ENCODE data around the gene NPAS2. TPM values are rescaled to one million over a fixed set of nuclear protein-coding genes. Genes with fewer than 3 reads are reported as not detected.

Gene NPAS2
- total RNA-seq, 2 experiments from 2014 or later: 0.55 to 1.4 TPM

DNA sequence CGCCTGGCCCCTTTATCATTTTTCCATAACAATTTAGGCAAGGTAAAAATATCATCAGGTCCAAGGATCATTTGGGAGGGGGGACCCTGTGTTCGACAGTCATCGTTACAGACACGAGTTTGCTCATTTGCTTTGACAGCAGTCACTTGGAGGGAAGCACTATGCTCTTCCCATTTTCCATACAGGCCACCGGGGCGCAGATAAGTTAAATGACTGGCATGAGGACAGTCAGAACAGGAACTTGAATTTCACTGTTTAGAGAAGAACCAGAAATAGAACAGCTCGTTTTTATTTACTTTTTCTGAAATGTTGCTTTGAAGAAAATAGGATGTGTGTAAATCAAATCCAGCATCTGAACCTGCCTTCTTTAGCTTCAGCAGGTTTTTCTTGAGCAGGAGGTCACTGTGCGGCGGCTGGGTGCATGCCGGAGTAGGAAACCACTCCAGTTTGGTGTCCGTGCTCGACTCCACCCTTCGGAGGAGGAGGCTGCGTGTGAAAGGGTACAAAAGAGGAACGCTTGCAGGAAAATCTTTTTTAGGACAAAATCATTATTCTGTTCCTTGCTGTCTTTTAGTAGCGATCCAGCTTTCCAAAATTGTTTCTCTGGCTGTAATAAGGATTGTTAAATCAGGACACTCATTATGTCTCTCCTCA lies 15.2 kb downstream of the NPAS2 start:
- CTCF ChIA-PET: no interaction called here
- Mint-ChIP-seq H3K4me1 (no peaks in the 10 kb centered on the region), H3K4me3 (no peak overlapping the region), H3K36me3 (ENCODE audit: low read depth) (no peaks in the 10 kb centered on the region), H3K9me3 (no peaks in the 10 kb centered on the region), H3K27me3 (peaks cover 5% of the 10 kb centered on the region), H3K27ac (no peak overlapping the region)
- POLR2A ChIA-PET: no interaction called here
- no peak for DNase-seq

- H3K27me3 Mint-ChIP-seq: peaks cover 2% of the 10 kb centered on the region
- DNase-seq: no peak
- H3K4me3 Mint-ChIP-seq: no peak overlapping the region
- CTCF ChIA-PET: no interaction called here
- H3K4me1 Mint-ChIP-seq: no peaks in the 10 kb centered on the region
- no peaks in the 10 kb centered on the region for H3K36me3 Mint-ChIP-seq (ENCODE audit: low read depth)
- H3K27ac Mint-ChIP-seq: no peak overlapping the region
- no peaks in the 10 kb centered on the region for H3K9me3 Mint-ChIP-seq
- POLR2A ChIA-PET: no interaction called here
These were observed 20.6 kb downstream of the NPAS2 start for GRCh38 chr2:100840519-100840918.

DNA sequence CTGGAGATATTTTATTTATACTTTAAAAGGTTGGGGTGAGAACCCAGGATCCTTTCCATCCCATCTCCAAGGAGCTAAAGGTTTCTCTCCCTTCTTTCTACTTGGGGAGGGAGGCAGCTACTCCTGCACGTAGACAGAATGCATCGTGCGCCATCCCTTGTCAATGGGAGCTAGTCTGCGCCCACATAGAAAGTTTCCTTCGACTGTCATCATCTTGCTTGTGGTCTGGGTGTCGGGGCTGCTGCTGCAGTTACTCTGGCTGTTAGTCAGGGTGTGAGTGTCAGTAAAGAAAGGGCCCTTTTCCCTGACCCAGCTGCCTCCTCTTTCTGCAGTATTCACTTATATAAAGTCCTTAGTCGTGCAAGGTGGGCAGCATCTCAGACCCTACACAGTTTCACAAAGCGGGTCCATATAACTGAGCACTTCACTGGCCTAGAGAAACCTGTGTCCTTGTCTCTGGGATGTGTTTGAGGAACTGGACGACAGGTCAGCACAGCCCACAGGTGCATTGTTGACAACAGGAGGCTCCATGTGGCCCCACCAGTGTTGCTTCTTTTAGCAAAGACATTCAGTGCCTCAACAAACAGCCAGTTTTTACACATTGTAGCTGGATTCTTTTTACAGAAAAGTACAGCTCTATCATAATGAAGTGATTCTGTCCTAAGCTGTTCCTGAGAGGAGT lies 22.4 kb downstream of the NPAS2 start:
- DNase-seq: no peak
- Mint-ChIP-seq H3K4me1 (no peaks in the 10 kb centered on the region), H3K4me3 (no peak overlapping the region), H3K36me3 (ENCODE audit: low read depth) (no peaks in the 10 kb centered on the region), H3K27ac (no peak overlapping the region), H3K9me3 (no peaks in the 10 kb centered on the region), H3K27me3 (peaks cover 3% of the 10 kb centered on the region)
- ChIA-PET CTCF (no interaction called here), POLR2A (no interaction called here)

- H3K27me3 Mint-ChIP-seq: peaks cover 4% of the 10 kb centered on the region
- POLR2A ChIA-PET: no interaction called here
- H3K4me3 Mint-ChIP-seq: no peak overlapping the region
- CTCF ChIA-PET: no interaction called here
- no peaks in the 10 kb centered on the region for H3K9me3 Mint-ChIP-seq
- H3K36me3 Mint-ChIP-seq (ENCODE audit: low read depth): no peaks in the 10 kb centered on the region
- no peaks in the 10 kb centered on the region for H3K4me1 Mint-ChIP-seq
- no peak for DNase-seq
- H3K27ac Mint-ChIP-seq: no peak overlapping the region
These were observed 24.6 kb downstream of the NPAS2 start for GRCh38 chr2:100844514-100844913.

GRCh38 chr2:100845141-100845991 lies 25.4 kb downstream of the NPAS2 start:
- H3K9me3 Mint-ChIP-seq: no peaks in the 10 kb centered on the region

GRCh38 chr2:100846716-100847115 lies 26.8 kb downstream of the NPAS2 start:
- Mint-ChIP-seq H3K27ac (no peak overlapping the region), H3K4me3 (no peak overlapping the region), H3K36me3 (ENCODE audit: low read depth) (no peaks in the 10 kb centered on the region), H3K4me1 (no peaks in the 10 kb centered on the region), H3K9me3 (no peaks in the 10 kb centered on the region), H3K27me3 (peaks cover 3% of the 10 kb centered on the region)
- DNase-seq: no peak
- POLR2A ChIA-PET: no interaction called here
- CTCF ChIA-PET: no interaction called here

More at GRCh38 chr2:100845141-100845991, 25.4 kb downstream of the NPAS2 start:
- H3K4me1 Mint-ChIP-seq: no peaks in the 10 kb centered on the region
- H3K36me3 Mint-ChIP-seq (ENCODE audit: low read depth): no peaks in the 10 kb centered on the region
- CTCF ChIA-PET: no interaction called here
- POLR2A ChIA-PET: no interaction called here
- DNase-seq: no peak
- H3K27me3 Mint-ChIP-seq: peaks cover 3% of the 10 kb centered on the region
- H3K27ac Mint-ChIP-seq: no peak overlapping the region
- H3K4me3 Mint-ChIP-seq: no peak overlapping the region

GRCh38 chr2:100852447-100852846 lies 32.5 kb downstream of the NPAS2 start:
- H3K9me3 Mint-ChIP-seq: no peaks in the 10 kb centered on the region
- no peak overlapping the region for H3K27ac Mint-ChIP-seq
- CTCF ChIA-PET: no interaction called here
- no peak for DNase-seq
- H3K36me3 Mint-ChIP-seq (ENCODE audit: low read depth): no peaks in the 10 kb centered on the region
- no peak overlapping the region for H3K4me3 Mint-ChIP-seq
- H3K27me3 Mint-ChIP-seq: peaks cover 2% of the 10 kb centered on the region
- POLR2A ChIA-PET: no interaction called here
- no peaks in the 10 kb centered on the region for H3K4me1 Mint-ChIP-seq

GRCh38 chr2:100852999-100853908 lies 33.3 kb downstream of the NPAS2 start:
- Mint-ChIP-seq H3K27ac (no peak overlapping the region), H3K4me3 (no peak overlapping the region), H3K27me3 (peaks cover 2% of the 10 kb centered on the region), H3K36me3 (ENCODE audit: low read depth) (no peaks in the 10 kb centered on the region), H3K9me3 (no peaks in the 10 kb centered on the region), H3K4me1 (no peaks in the 10 kb centered on the region)
- ChIA-PET POLR2A (no interaction called here), CTCF (no interaction called here)
- no peak for DNase-seq

GRCh38 chr2:100853909-100854810 lies 34.2 kb downstream of the NPAS2 start:
- H3K4me3 Mint-ChIP-seq: no peak overlapping the region

DNA sequence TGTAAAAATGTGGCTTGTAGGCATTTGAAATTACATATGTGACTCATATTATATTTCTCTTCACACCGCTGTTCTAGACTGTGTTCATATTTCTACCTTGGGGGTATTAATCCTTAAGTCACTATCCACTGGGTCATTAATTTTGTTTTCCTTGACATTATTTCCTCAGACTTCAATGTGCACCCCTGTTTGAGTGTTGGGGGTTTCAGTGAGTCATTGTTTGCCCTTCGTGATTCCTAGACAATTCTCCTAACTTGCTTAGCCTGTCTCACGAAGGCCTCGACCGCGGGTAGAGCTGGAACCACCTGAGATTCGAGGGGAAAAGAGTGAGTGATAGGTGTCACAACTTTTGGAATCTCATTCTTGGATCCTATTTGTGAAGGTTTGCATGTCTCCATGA lies 35.1 kb downstream of the NPAS2 start:
- H3K4me1 Mint-ChIP-seq: no peaks in the 10 kb centered on the region
- no peaks in the 10 kb centered on the region for H3K36me3 Mint-ChIP-seq (ENCODE audit: low read depth)
- H3K4me3 Mint-ChIP-seq: no peak overlapping the region
- no peaks in the 10 kb centered on the region for H3K9me3 Mint-ChIP-seq
- ChIA-PET CTCF (no interaction called here), POLR2A (no interaction called here)
- no peak for DNase-seq
- H3K27me3 Mint-ChIP-seq: no peaks in the 10 kb centered on the region
- no peak overlapping the region for H3K27ac Mint-ChIP-seq

More at GRCh38 chr2:100853909-100854810, 34.2 kb downstream of the NPAS2 start:
- Mint-ChIP-seq H3K4me1 (no peaks in the 10 kb centered on the region), H3K36me3 (ENCODE audit: low read depth) (no peaks in the 10 kb centered on the region), H3K27me3 (peaks cover 2% of the 10 kb centered on the region), H3K9me3 (no peaks in the 10 kb centered on the region), H3K27ac (no peak overlapping the region)
- CTCF ChIA-PET: no interaction called here
- DNase-seq: no peak
- POLR2A ChIA-PET: no interaction called here

- no peaks in the 10 kb centered on the region for H3K36me3 Mint-ChIP-seq (ENCODE audit: low read depth)
- H3K4me1 Mint-ChIP-seq: no peaks in the 10 kb centered on the region
- ChIA-PET POLR2A (no interaction called here), CTCF (no interaction called here)
- H3K4me3 Mint-ChIP-seq: no peak overlapping the region
- DNase-seq: no peak
- no peaks in the 10 kb centered on the region for H3K27me3 Mint-ChIP-seq
- H3K27ac Mint-ChIP-seq: no peak overlapping the region
- no peaks in the 10 kb centered on the region for H3K9me3 Mint-ChIP-seq
These were observed 35.7 kb downstream of the NPAS2 start for GRCh38 chr2:100855606-100856005.

DNA sequence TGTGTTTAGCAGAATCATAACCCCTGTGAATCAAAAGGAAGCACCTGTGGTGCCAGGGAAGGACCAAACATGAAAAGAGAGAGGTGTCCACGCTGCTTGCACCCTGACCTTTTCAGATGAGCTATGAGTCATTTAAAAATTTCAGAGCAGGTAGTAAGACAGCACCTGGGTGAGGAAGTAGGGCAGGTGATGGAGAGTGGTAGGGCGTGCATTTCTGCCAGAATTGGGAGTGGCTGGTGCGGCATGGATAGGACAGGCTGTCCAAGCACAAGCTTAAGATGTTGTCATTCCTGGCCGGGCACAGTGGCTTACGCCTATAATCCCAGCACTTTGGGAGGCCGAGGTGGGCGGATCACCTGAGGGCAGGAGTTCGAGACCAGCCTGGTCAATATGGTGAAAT lies 36.8 kb downstream of the NPAS2 start:
- Mint-ChIP-seq H3K27ac (no peak overlapping the region), H3K4me1 (no peaks in the 10 kb centered on the region), H3K36me3 (ENCODE audit: low read depth) (no peaks in the 10 kb centered on the region), H3K4me3 (no peak overlapping the region), H3K9me3 (no peaks in the 10 kb centered on the region), H3K27me3 (no peaks in the 10 kb centered on the region)
- DNase-seq: no peak
- CTCF ChIA-PET: no interaction called here
- POLR2A ChIA-PET: no interaction called here
